SU-DHL-6 (cell line): Measurements from ENCODE around the gene CLTA.
"Not testable (repeated sequence)": the region's sequence is repeated elsewhere in the genome, so short reads cannot be mapped to it uniquely, and the experiment has no call there.

Experiments used
- H2AFZ ChIP-seq: fragments of 200-600 bp; sonication (generic); 2 replicates; pipeline ENCODE4 v1.6.1; 2014; ENCODE audit warnings: low read depth, mild to moderate bottlenecking, moderate library complexity, mixed read lengths, antibody characterized with exemption, low read length; ENCODE audit not compliant: severe bottlenecking
- H3F3A ChIP-seq: fragments of 200-600 bp; shearing (Covaris generic); 2 replicates; pipeline ENCODE4 v1.6.0; 2016; ENCODE audit warnings: antibody characterized with exemption, mild to moderate bottlenecking; ENCODE audit not compliant: insufficient read depth
- H3K27ac ChIP-seq: fragments of 200-600 bp; sonication (generic); 2 replicates; pipeline ENCODE4 v1.5.1; 2016; ENCODE audit warnings: low read depth, mild to moderate bottlenecking, low read length, moderate library complexity, mixed read lengths
- H3K27me3 ChIP-seq: fragments of 200-600 bp; sonication (generic), shearing (Covaris generic); 2 replicates; pipeline ENCODE4 v1.6.0; 2014; ENCODE audit warnings: mild to moderate bottlenecking, low read length
- H3K36me3 ChIP-seq: fragments of 200-600 bp; sonication (generic); 2 replicates; pipeline ENCODE4 v1.6.1; 2014; ENCODE audit warnings: mild to moderate bottlenecking, low read length, mixed read lengths
- H3K4me2 ChIP-seq: fragments of 300-600, 200-600 bp; shearing (Covaris generic), sonication (generic); 2 replicates; pipeline ENCODE4 v1.6.0; 2014; ENCODE audit warnings: low read length, low read depth, mild to moderate bottlenecking; ENCODE audit not compliant: poor library complexity, severe bottlenecking
- H3K4me3 ChIP-seq: fragments of 200-600 bp; sonication (generic); 2 replicates; pipeline ENCODE4 v1.5.1; 2014; ENCODE audit warnings: antibody characterized with exemption, low read length, mild to moderate bottlenecking, mixed read lengths; ENCODE audit not compliant: insufficient read depth, poor library complexity, severe bottlenecking
- H3K79me2 ChIP-seq: fragments of 200-600 bp; sonication (generic); 2 replicates; pipeline ENCODE4 v1.6.1; 2014; ENCODE audit warnings: mild to moderate bottlenecking, low read length, moderate library complexity; ENCODE audit not compliant: insufficient read depth
- H3K9ac ChIP-seq: fragments of 200-600 bp; sonication (generic); 2 replicates; pipeline ENCODE4 v1.7.0; 2014; ENCODE audit warnings: mild to moderate bottlenecking, low read length
- H3K9me2 ChIP-seq: fragments of 200-600 bp; sonication (generic); replicated peaks from 2 replicates; pipeline ENCODE4 v1.6.1; 2014; ENCODE audit warnings: low read length; ENCODE audit not compliant: insufficient read depth
- H3K9me3 ChIP-seq: fragments of 200-600 bp; sonication (generic); 2 replicates; pipeline ENCODE4 v1.6.1; 2014; ENCODE audit warnings: low read length, mixed read lengths; ENCODE audit not compliant: insufficient read depth
- H4K20me1 ChIP-seq: fragments of 200-600 bp; sonication (generic); 2 replicates; pipeline ENCODE4 v1.6.1; 2014; ENCODE audit warnings: low read depth, mild to moderate bottlenecking, antibody characterized with exemption, low read length, moderate library complexity, mixed read lengths
- EZH2phosphoT487 ChIP-seq: fragments of 200-600 bp; sonication (generic), shearing (Covaris generic); conservative IDR thresholded peaks from 2 replicates; pipeline ENCODE4 v1.6.1; 2018; ENCODE audit warnings: mild to moderate bottlenecking, antibody characterized with exemption, low read length, moderate library complexity, mixed read lengths
- TF ChIP-seq, protein P1 (sequence below): fragments of 200-600 bp; sonication (generic); IDR thresholded peaks from one replicate; pipeline ENCODE4 v1.5.1; 2017; ENCODE audit warnings: antibody characterized with exemption, mild to moderate bottlenecking, low read length, moderate library complexity; ENCODE audit not compliant: insufficient read depth, poor library complexity, severe bottlenecking

Gene CLTA

DNA sequence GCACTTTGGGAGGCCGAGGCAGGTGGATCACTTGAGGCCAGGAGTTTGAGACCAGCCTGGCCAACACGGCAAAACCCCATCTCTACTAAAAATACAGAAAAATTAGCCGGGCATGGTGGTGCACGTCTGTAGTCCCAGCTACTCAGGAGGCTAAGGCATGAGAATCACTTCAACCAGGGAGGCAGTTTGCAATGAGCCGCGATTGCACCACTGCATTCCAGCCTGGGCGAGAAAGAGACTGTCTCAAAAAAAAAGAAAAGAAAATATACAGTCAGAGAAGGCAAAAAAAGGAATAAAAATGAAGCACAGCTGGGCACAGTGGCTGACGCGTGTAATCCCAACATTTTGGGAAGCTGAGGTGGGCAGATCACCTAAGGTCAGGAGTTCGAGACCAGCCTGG lies 14.2 kb upstream of the CLTA start:
- H3K4me2 ChIP-seq, H2AFZ ChIP-seq, H3F3A ChIP-seq, H3K27ac ChIP-seq, H3K36me3 ChIP-seq, H3K9me2 ChIP-seq, H3K27me3 ChIP-seq, H3K79me2 ChIP-seq, H4K20me1 ChIP-seq, H3K9me3 ChIP-seq, H3K9ac ChIP-seq, H3K4me3 ChIP-seq: not testable (repeated sequence)

- H3K9me3 ChIP-seq: no peaks in the 10 kb centered on the region
- H3K36me3 ChIP-seq: no peaks in the 10 kb centered on the region
- no peak overlapping the region for H2AFZ ChIP-seq
- no peak overlapping the region for H3K4me3 ChIP-seq
- no peak for TF ChIP-seq EZH2phosphoT487
- TF ChIP-seq, protein P1, sequence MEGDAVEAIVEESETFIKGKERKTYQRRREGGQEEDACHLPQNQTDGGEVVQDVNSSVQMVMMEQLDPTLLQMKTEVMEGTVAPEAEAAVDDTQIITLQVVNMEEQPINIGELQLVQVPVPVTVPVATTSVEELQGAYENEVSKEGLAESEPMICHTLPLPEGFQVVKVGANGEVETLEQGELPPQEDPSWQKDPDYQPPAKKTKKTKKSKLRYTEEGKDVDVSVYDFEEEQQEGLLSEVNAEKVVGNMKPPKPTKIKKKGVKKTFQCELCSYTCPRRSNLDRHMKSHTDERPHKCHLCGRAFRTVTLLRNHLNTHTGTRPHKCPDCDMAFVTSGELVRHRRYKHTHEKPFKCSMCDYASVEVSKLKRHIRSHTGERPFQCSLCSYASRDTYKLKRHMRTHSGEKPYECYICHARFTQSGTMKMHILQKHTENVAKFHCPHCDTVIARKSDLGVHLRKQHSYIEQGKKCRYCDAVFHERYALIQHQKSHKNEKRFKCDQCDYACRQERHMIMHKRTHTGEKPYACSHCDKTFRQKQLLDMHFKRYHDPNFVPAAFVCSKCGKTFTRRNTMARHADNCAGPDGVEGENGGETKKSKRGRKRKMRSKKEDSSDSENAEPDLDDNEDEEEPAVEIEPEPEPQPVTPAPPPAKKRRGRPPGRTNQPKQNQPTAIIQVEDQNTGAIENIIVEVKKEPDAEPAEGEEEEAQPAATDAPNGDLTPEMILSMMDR: no peak
- H3K9me2 ChIP-seq: no peaks in the 10 kb centered on the region
- no peak overlapping the region for H3K4me2 ChIP-seq
- H3K9ac ChIP-seq: no peak overlapping the region
- H3K79me2 ChIP-seq: no peaks in the 10 kb centered on the region
- H3K27me3 ChIP-seq: no peaks in the 10 kb centered on the region
- no peak overlapping the region for H3K27ac ChIP-seq
- no peaks in the 10 kb centered on the region for H3F3A ChIP-seq
- no peaks in the 10 kb centered on the region for H4K20me1 ChIP-seq
Observed at GRCh38 chr9:36177571-36177970, 13.2 kb upstream of the CLTA start.

- H3K9me2 ChIP-seq, H3K27ac ChIP-seq, H2AFZ ChIP-seq, H3K9ac ChIP-seq, H3K9me3 ChIP-seq, H3K4me3 ChIP-seq, H3K79me2 ChIP-seq, H4K20me1 ChIP-seq, H3K36me3 ChIP-seq, H3F3A ChIP-seq, H3K4me2 ChIP-seq, H3K27me3 ChIP-seq: not testable (repeated sequence)
Observed at GRCh38 chr9:36180243-36180642, 10.5 kb upstream of the CLTA start.

- H3F3A ChIP-seq: no peaks in the 10 kb centered on the region
- H3K27ac ChIP-seq: no peak overlapping the region
- H3K4me3 ChIP-seq: no peak overlapping the region
- no peak overlapping the region for H2AFZ ChIP-seq
- no peaks in the 10 kb centered on the region for H3K27me3 ChIP-seq
- no peak overlapping the region for H3K9ac ChIP-seq
- H4K20me1 ChIP-seq: peaks cover 10% of the 10 kb centered on the region; the same call in 1 of the 2 replicates
- no peaks in the 10 kb centered on the region for H3K9me2 ChIP-seq
- TF ChIP-seq EZH2phosphoT487: no peak
- TF ChIP-seq, protein P1: no peak
- peaks cover 17% of the 10 kb centered on the region for H3K79me2 ChIP-seq
- H3K9me3 ChIP-seq: no peaks in the 10 kb centered on the region
- no peak overlapping the region for H3K4me2 ChIP-seq
- H3K36me3 ChIP-seq: no peaks in the 10 kb centered on the region
Observed at GRCh38 chr9:36187414-36187813, 3.3 kb upstream of the CLTA start.
